Testis (tissue), 2 donors: Measurements from ENCODE around the gene EDN2.

Source experiments
- POLR2A ChIP-seq: fragments of 450-650 bp; IDR thresholded peaks from one replicate; pipeline ENCODE4 v1.6.1; 2017; ENCODE audit warnings: antibody characterized with exemption, mild to moderate bottlenecking, moderate library complexity
- TF ChIP-seq, protein P1 (sequence below), 3 experiments: fragments of 450-650 bp in 2 of 3; fragments of 200-600 bp in 1 of 3; sonication (generic) in 1 of 3; IDR thresholded peaks; one replicate each; pipeline ENCODE4 v1.5.1; 2016 to 2019; ENCODE audit warnings: antibody characterized with exemption in 3 of 3, mild to moderate bottlenecking in 2 of 3, moderate library complexity in 1 of 3

DNA sequence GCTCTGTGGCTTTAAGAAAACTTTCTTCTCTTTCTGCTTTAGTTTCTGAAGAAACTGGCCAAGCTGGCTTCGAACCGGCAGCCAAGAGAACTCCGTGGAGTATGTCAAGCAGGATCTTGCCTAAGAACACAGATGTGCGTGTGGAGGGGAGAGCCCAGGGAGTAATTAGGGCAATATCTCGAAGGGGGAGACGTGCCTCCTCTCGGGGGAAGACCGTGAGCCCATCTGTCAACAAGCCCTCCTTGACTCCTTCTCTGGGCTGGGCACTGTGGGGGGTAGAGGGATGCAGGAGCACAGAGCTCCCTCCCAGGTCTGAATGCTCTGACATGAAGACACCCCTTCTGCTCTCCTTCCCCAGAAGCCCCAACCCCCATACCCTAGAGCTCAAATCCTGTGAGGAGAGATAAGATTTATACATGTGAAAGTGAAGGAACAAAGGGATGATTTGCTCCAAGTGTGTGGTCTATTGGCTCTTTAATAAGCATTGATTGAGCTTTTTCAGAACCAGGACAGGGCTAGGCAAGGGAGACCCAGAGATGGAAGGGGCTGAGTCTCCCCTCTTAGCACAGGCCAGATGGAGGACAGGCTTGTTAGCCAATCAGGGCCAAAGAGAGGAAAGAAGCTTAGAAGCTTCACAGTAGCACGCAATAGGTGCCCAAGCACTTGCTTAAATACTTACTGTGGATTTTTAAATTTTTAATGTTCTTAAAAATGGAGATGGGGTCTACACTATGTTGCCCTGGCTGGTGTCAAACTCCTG is 37.5 kb downstream of the EDN2 start:
- TF ChIP-seq, protein P1, sequence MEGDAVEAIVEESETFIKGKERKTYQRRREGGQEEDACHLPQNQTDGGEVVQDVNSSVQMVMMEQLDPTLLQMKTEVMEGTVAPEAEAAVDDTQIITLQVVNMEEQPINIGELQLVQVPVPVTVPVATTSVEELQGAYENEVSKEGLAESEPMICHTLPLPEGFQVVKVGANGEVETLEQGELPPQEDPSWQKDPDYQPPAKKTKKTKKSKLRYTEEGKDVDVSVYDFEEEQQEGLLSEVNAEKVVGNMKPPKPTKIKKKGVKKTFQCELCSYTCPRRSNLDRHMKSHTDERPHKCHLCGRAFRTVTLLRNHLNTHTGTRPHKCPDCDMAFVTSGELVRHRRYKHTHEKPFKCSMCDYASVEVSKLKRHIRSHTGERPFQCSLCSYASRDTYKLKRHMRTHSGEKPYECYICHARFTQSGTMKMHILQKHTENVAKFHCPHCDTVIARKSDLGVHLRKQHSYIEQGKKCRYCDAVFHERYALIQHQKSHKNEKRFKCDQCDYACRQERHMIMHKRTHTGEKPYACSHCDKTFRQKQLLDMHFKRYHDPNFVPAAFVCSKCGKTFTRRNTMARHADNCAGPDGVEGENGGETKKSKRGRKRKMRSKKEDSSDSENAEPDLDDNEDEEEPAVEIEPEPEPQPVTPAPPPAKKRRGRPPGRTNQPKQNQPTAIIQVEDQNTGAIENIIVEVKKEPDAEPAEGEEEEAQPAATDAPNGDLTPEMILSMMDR (IDR thresholded peaks at IDR 0.05), result no peak
- no peak for TF ChIP-seq POLR2A
